T-cell (primary cell): ENCODE results near the gene GUCY2D. TPM values are rescaled to one million over a fixed set of nuclear protein-coding genes. Genes with fewer than 3 reads are reported as not detected.
A peak's percentile ranks its signal among the peaks of the same experiment; 100 is the strongest.

ENCODE experiments used
- ATAC-seq, 4 experiments: fragments of 200-7000 bp in 3 of 4; fragments of 150-1000 bp in 1 of 4; cut with Tn5 transposase; replicated peaks in 1 of 4; 1 replicate in 3 of 4; 2 replicates in 1 of 4; pipeline ENCODE4 v1.10.0; 2021; ENCODE audit warnings: moderate library complexity in 3 of 4, mild to moderate bottlenecking in 2 of 4, moderate number of reproducible peaks in 1 of 4
- CTCF ChIA-PET, 2 donors: fragments of 300-600 bp; sonication (Branson Sonifier 250); formaldehyde crosslinking; loops; one replicate each; lab custom pipeline; 2022; ENCODE audit warnings: antibody characterized with exemption in 2 of 2; lab: Charles Lee
- POLR2A ChIA-PET, 2 donors: fragments of 300-600 bp; sonication (Branson Sonifier 250); formaldehyde crosslinking; loops; one replicate each; lab custom pipeline; 2022; ENCODE audit warnings: antibody characterized with exemption in 2 of 2; lab: Charles Lee
- DNase-seq, 35 experiments: peaks; one replicate each; pipeline versions ENCODE4 v3.0.0 to v3.0.0-alpha.2; 2013 to 2023
- H3K27ac ChIP-seq: one replicate; pipeline ENCODE4 v1.5.1; 2013; ENCODE audit warnings: low read length
- H3K27me3 ChIP-seq, 2 experiments: replicated peaks in 1 of 2; 1 replicate in 1 of 2; 2 replicates in 1 of 2; pipeline versions ENCODE4 v1.6.1 to v1.7.0; 2013; ENCODE audit warnings: low read length in 1 of 2, mixed read lengths in 1 of 2; ENCODE audit not compliant: control insufficient read depth in 2 of 2, insufficient read depth in 2 of 2; ENCODE audit errors: extremely low read depth in 1 of 2
- H3K36me3 ChIP-seq, 2 donors: 1 replicate in 1 of 2; 2 replicates in 1 of 2; pipeline versions ENCODE4 v1.6.1 to v1.7.0; 2013; ENCODE audit warnings: low read length in 1 of 2; ENCODE audit not compliant: control insufficient read depth in 2 of 2, insufficient read depth in 1 of 2; ENCODE audit errors: extremely low read depth in 1 of 2
- H3K4me1 ChIP-seq, 2 experiments: 1 replicate in 1 of 2; 2 replicates in 1 of 2; pipeline versions ENCODE4 v1.6.1 to v1.7.0; 2013; ENCODE audit warnings: low read length in 2 of 2, mixed read lengths in 1 of 2; ENCODE audit not compliant: insufficient read depth in 2 of 2, control insufficient read depth in 1 of 2; ENCODE audit errors: extremely low read depth in 1 of 2
- H3K4me3 ChIP-seq, 2 donors: 1 replicate in 1 of 2; 2 replicates in 1 of 2; pipeline versions ENCODE4 v1.5.1 to v1.7.0; 2013; ENCODE audit warnings: mild to moderate bottlenecking in 2 of 2, low read length in 1 of 2, moderate library complexity in 1 of 2; ENCODE audit not compliant: control insufficient read depth in 1 of 2; ENCODE audit errors: extremely low read depth in 1 of 2
- H3K9me3 ChIP-seq: 2 replicates; pipeline ENCODE4 v1.7.0; 2013
- H3K27ac Mint-ChIP-seq, 2 donors: one replicate each; pipeline ENCODE4 v1.8.0; 2020 to 2021; ENCODE audit warnings: mild to moderate bottlenecking in 2 of 2, mixed read lengths in 2 of 2
- H3K27me3 Mint-ChIP-seq, 2 donors: one replicate each; pipeline ENCODE4 v1.8.0; 2021 to 2022; ENCODE audit warnings: mixed read lengths in 2 of 2
- H3K36me3 Mint-ChIP-seq: one replicate; pipeline ENCODE4 v1.8.0; 2021; ENCODE audit warnings: mixed read lengths
- H3K4me1 Mint-ChIP-seq, 3 donors: one replicate each; pipeline ENCODE4 v1.8.0; 2020 to 2022; ENCODE audit warnings: mixed read lengths in 3 of 3, mild to moderate bottlenecking in 1 of 3
- H3K4me3 Mint-ChIP-seq, 3 donors: one replicate each; pipeline ENCODE4 v1.8.0; 2020 to 2022; ENCODE audit warnings: mild to moderate bottlenecking in 3 of 3, mixed read lengths in 3 of 3, moderate library complexity in 3 of 3
- H3K9me3 Mint-ChIP-seq, 3 donors: one replicate each; pipeline ENCODE4 v1.8.0; 2020 to 2022; ENCODE audit warnings: mixed read lengths in 3 of 3
- WGBS: methylation state at CpG from one replicate; pipeline ENCODE4 v1.1.5; 2013; ENCODE audit warnings: missing lambda C conversion rate; ENCODE audit not compliant: insufficient coverage; 5-methylcytosine and 5-hydroxymethylcytosine counted together
- total RNA-seq, 35 experiments: library from RNA in 6 of 35; stranded (reverse) in 6 of 35; fragments of 120-200 nt in 1 of 35; gene quantifications; one replicate each; pipeline versions ENCODE4 v1.2.1 to v1.2.4 and lab custom pipeline; 2013 to 2026

Gene GUCY2D
- total RNA-seq, 5 donors from 2014 or later (not counting 1 experiment from before 2014, with no cell fraction given), result 0.06 TPM; not detected in 4

- H3K27ac ChIP-seq, result no peak overlapping the region
- H3K36me3 ChIP-seq, result no peaks in the 10 kb centered on the region
- Mint-ChIP-seq H3K4me1 (peaks cover 7 to 12% (median 7%) of the 10 kb centered on the region in 3 donors), H3K9me3 (no peaks in the 10 kb centered on the region), H3K4me3 (no peak overlapping the region), H3K27me3 (peaks cover 10 to 17% of the 10 kb centered on the region in 2 donors), H3K27ac (no peak overlapping the region), H3K36me3 (no peaks in the 10 kb centered on the region)
- POLR2A ChIA-PET, result no interaction called here
- ATAC-seq (no peak), DNase-seq (no peak)
- peaks cover 0 to 4% of the 10 kb centered on the region in 2 experiments for H3K4me1 ChIP-seq
- H3K4me3 ChIP-seq, result no peak overlapping the region
- H3K9me3 ChIP-seq, result no peaks in the 10 kb centered on the region
- H3K27me3 ChIP-seq, result peaks cover 0 to 26% of the 10 kb centered on the region in 2 experiments
- CTCF ChIA-PET, result interaction anchor here in 1 of 2 donors (0.8 to 1.2 kb wide), 2 partner anchors 95 to 691 kb away, joined by 3 read pairs; no protein-coding TSS in a partner anchor
- WGBS, result no CpG with 5 or more reads among the region's 2 CpGs
These were observed 6.7 kb upstream of the GUCY2D start for GRCh38 chr17:7995724-7996123.

GRCh38 chr17:7997186-7997585 lies 5.2 kb upstream of the GUCY2D start:
- H3K27ac Mint-ChIP-seq, result no peak overlapping the region
- H3K4me3 Mint-ChIP-seq, result no peak overlapping the region
- no peak overlapping the region for H3K4me3 ChIP-seq
- H3K27me3 Mint-ChIP-seq, result peaks cover 22 to 27% of the 10 kb centered on the region in 2 donors
- no peaks in the 10 kb centered on the region for H3K36me3 ChIP-seq
- DNase-seq (peak in 14 of 35 experiments; percentile 17 to 49 (median 27)), ATAC-seq (peak in 2 of 4 experiments; percentile 42 to 66)
- 41% methylated on average over 2 of the region's 5 CpGs for WGBS
- H3K9me3 ChIP-seq, result no peaks in the 10 kb centered on the region
- CTCF ChIA-PET, result interaction anchor here (0.7 to 1.2 kb wide), 5 partner anchors 36 to 261 kb away, joined by 3 to 4 read pairs (median 3); no protein-coding TSS in a partner anchor
- H3K9me3 Mint-ChIP-seq, result no peaks in the 10 kb centered on the region
- POLR2A ChIA-PET, result no interaction called here
- peaks cover 0 to 7% of the 10 kb centered on the region in 2 experiments for H3K4me1 ChIP-seq
- H3K36me3 Mint-ChIP-seq, result no peaks in the 10 kb centered on the region
- H3K27ac ChIP-seq, result no peak overlapping the region
- peaks cover 8 to 12% (median 11%) of the 10 kb centered on the region in 3 donors for H3K4me1 Mint-ChIP-seq
- H3K27me3 ChIP-seq, result peaks cover 3 to 31% of the 10 kb centered on the region in 2 experiments

- DNase-seq (peak in 1 of 35 experiments; percentile 9), ATAC-seq (no peak)
- WGBS, result 40% methylated on average over 86 of the region's 92 CpGs
- no peaks in the 10 kb centered on the region for H3K36me3 Mint-ChIP-seq
- H3K9me3 Mint-ChIP-seq, result no peaks in the 10 kb centered on the region
- peaks cover 0 to 12% of the 10 kb centered on the region in 2 experiments for H3K4me1 ChIP-seq
- H3K9me3 ChIP-seq, result no peaks in the 10 kb centered on the region
- ChIA-PET CTCF (interaction anchor here in 1 of 2 donors (0.8 kb wide), 1 partner anchor 131 kb away, joined by 3 read pairs; no protein-coding TSS in a partner anchor), POLR2A (no interaction called here)
- peaks cover 7 to 9% (median 9%) of the 10 kb centered on the region in 3 donors for H3K4me1 Mint-ChIP-seq
- peak overlapping the region in 1 of 3 donors; percentile 72 for H3K4me3 Mint-ChIP-seq
- no peak overlapping the region for H3K27ac Mint-ChIP-seq
- no peak overlapping the region for H3K27ac ChIP-seq
- peaks cover 3 to 65% of the 10 kb centered on the region in 2 experiments for H3K27me3 ChIP-seq
- no peak overlapping the region for H3K4me3 ChIP-seq
- peaks cover 37 to 52% of the 10 kb centered on the region in 2 donors for H3K27me3 Mint-ChIP-seq
- H3K36me3 ChIP-seq, result no peaks in the 10 kb centered on the region
These were observed 542 bp downstream of the GUCY2D start for GRCh38 chr17:8002721-8003593.

GRCh38 chr17:8003594-8004181 lies 1.3 kb downstream of the GUCY2D start:
- POLR2A ChIA-PET, result no interaction called here
- CTCF ChIA-PET, result no interaction called here
- Histone ChIP-seq H3K27me3 (peaks cover 3 to 60% of the 10 kb centered on the region in 2 experiments), H3K36me3 (no peaks in the 10 kb centered on the region), H3K9me3 (no peaks in the 10 kb centered on the region), H3K4me1 (peaks cover 0 to 12% of the 10 kb centered on the region in 2 experiments), H3K4me3 (no peak overlapping the region), H3K27ac (no peak overlapping the region)
- peaks cover 7 to 9% (median 9%) of the 10 kb centered on the region in 3 donors for H3K4me1 Mint-ChIP-seq
- H3K9me3 Mint-ChIP-seq, result no peaks in the 10 kb centered on the region
- ATAC-seq, result no peak
- peak in 1 of 35 experiments; percentile 5 for DNase-seq
- H3K36me3 Mint-ChIP-seq, result no peaks in the 10 kb centered on the region
- H3K27me3 Mint-ChIP-seq, result peaks cover 33 to 49% of the 10 kb centered on the region in 2 donors
- peak overlapping the region in 1 of 3 donors; percentile 40 for H3K4me3 Mint-ChIP-seq
- H3K27ac Mint-ChIP-seq, result no peak overlapping the region
- 92% methylated on average over 38 of the region's 44 CpGs for WGBS

GRCh38 chr17:8004899-8005298 lies 2.5 kb downstream of the GUCY2D start:
- Mint-ChIP-seq H3K4me1 (peaks cover 7 to 9% (median 9%) of the 10 kb centered on the region in 3 donors), H3K27me3 (peaks cover 30 to 45% of the 10 kb centered on the region in 2 donors), H3K36me3 (no peaks in the 10 kb centered on the region), H3K4me3 (no peak overlapping the region), H3K27ac (peak overlapping the region in 1 of 2 donors; percentile 4), H3K9me3 (no peaks in the 10 kb centered on the region)
- POLR2A ChIA-PET, result no interaction called here
- peaks cover 3 to 56% of the 10 kb centered on the region in 2 experiments for H3K27me3 ChIP-seq
- no peaks in the 10 kb centered on the region for H3K9me3 ChIP-seq
- 93% methylated on average over 5 of the region's 6 CpGs for WGBS
- CTCF ChIA-PET, result no interaction called here
- no peak overlapping the region for H3K27ac ChIP-seq
- ATAC-seq (no peak), DNase-seq (no peak)
- H3K4me1 ChIP-seq, result peaks cover 0 to 12% of the 10 kb centered on the region in 2 experiments
- no peaks in the 10 kb centered on the region for H3K36me3 ChIP-seq
- no peak overlapping the region for H3K4me3 ChIP-seq

- Histone ChIP-seq H3K4me1 (peaks cover 0 to 12% of the 10 kb centered on the region in 2 experiments), H3K36me3 (no peaks in the 10 kb centered on the region), H3K27ac (no peak overlapping the region), H3K4me3 (no peak overlapping the region), H3K27me3 (peaks cover 3 to 56% of the 10 kb centered on the region in 2 experiments), H3K9me3 (no peaks in the 10 kb centered on the region)
- Mint-ChIP-seq H3K36me3 (no peaks in the 10 kb centered on the region), H3K4me3 (no peak overlapping the region), H3K9me3 (no peaks in the 10 kb centered on the region), H3K4me1 (peaks cover 7 to 9% (median 9%) of the 10 kb centered on the region in 3 donors), H3K27ac (peak overlapping the region in 1 of 2 donors; percentile 4), H3K27me3 (peaks cover 30 to 44% of the 10 kb centered on the region in 2 donors)
- CTCF ChIA-PET, result interaction anchor here in 1 of 2 donors (0.6 kb wide), 1 partner anchor 16 kb away, joined by 3 read pairs; no protein-coding TSS in a partner anchor
- WGBS, result no CpG with 5 or more reads among the region's 1 CpG
- POLR2A ChIA-PET, result no interaction called here
- no peak for DNase-seq
- no peak for ATAC-seq
These were observed 2.9 kb downstream of the GUCY2D start for GRCh38 chr17:8005357-8005756.
